GM12872 (cell line): ENCODE measurements around the gene TBXAS1.

Source experiments
- TF ChIP-seq, protein P1 (sequence below): IDR thresholded peaks from 3 replicates; pipeline ENCODE4 v1.5.1; 2011; ENCODE audit warnings: low read depth, mild to moderate bottlenecking, low read length, moderate library complexity; ENCODE audit not compliant: insufficient read depth

The TBXAS1 gene

GRCh38 chr7:139959285-139959628 is 130.2 kb downstream of the TBXAS1 start:
- TF ChIP-seq, protein P1, sequence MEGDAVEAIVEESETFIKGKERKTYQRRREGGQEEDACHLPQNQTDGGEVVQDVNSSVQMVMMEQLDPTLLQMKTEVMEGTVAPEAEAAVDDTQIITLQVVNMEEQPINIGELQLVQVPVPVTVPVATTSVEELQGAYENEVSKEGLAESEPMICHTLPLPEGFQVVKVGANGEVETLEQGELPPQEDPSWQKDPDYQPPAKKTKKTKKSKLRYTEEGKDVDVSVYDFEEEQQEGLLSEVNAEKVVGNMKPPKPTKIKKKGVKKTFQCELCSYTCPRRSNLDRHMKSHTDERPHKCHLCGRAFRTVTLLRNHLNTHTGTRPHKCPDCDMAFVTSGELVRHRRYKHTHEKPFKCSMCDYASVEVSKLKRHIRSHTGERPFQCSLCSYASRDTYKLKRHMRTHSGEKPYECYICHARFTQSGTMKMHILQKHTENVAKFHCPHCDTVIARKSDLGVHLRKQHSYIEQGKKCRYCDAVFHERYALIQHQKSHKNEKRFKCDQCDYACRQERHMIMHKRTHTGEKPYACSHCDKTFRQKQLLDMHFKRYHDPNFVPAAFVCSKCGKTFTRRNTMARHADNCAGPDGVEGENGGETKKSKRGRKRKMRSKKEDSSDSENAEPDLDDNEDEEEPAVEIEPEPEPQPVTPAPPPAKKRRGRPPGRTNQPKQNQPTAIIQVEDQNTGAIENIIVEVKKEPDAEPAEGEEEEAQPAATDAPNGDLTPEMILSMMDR: no peak

GRCh38 chr7:139959718-139960117 is 130.7 kb downstream of the TBXAS1 start:
- TF ChIP-seq, protein P1: no peak

- TF ChIP-seq, protein P1: no peak
Measured at GRCh38 chr7:139960157-139960556, 131.1 kb downstream of the TBXAS1 start.

DNA sequence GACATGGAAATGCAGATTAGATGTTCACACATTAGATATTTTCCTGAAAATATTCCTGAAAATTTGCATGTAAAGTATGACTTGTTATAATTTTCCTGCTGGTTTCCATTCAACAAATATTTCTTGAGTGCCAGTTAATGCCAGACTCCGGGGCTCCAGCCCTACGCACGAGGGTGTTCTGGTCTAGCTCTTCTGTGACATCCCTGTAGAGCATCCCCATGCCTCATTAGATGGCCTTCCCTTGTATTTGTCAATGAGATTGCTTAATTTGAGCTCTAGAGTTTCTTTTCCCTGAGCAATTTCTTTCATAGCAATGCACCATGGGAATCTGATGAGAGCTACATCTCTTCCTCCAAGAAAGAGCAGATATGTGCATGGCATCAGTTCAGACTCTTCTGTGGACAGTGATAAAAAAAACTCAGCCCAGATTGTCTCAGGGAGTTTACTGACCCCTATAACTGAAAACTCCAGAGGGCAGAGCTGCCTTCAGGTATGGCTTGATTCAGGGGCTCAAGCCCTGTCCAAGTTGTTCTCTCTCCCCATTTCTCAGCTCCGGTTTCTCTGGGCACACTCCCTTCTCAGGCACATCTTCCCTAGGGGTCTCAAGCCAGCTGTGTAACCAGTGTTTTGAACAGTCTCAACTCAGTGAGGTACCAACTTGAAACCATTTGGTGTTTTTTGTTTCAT is 137.0 kb downstream of the TBXAS1 start:
- TF ChIP-seq, protein P1: no peak

GRCh38 chr7:139966949-139967348 is 137.9 kb downstream of the TBXAS1 start:
- TF ChIP-seq, protein P1: no peak

DNA sequence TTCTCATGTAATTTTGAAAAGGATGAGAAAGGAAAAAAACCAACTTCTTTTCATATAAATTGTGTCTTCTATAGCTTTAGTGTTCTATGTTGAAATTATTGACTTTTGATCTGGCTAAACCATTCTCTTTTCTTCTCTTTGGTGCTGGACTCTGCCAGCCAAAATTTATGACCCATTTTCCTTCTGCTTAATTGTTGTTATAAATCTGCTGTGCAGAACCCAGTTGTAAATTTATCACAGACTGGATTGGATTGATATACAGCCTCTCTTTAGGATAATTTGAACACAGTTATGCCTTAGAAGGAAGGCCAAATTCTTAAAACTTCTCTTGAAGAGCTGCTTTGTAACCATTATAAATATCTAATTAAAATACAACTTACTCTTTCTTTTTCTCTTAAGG is 139.9 kb downstream of the TBXAS1 start:
- TF ChIP-seq, protein P1: no peak

- TF ChIP-seq, protein P1: no peak
Measured at GRCh38 chr7:139972029-139972428, 143.0 kb downstream of the TBXAS1 start.
